Neural progenitor cell (in vitro differentiated cells): ENCODE data around the gene LRP2.

Experiments used
- EZH2phosphoT487 ChIP-seq: fragments of 200-600 bp; sonication (generic); IDR thresholded peaks from 2 replicates; pipeline ENCODE4 v1.6.1; 2017; ENCODE audit warnings: antibody characterized with exemption
- TF ChIP-seq, protein P1 (sequence below): fragments of 200-600 bp; sonication (generic); IDR thresholded peaks from 2 replicates; pipeline ENCODE4 v1.5.1; 2017; ENCODE audit warnings: antibody characterized with exemption, mild to moderate bottlenecking

DNA sequence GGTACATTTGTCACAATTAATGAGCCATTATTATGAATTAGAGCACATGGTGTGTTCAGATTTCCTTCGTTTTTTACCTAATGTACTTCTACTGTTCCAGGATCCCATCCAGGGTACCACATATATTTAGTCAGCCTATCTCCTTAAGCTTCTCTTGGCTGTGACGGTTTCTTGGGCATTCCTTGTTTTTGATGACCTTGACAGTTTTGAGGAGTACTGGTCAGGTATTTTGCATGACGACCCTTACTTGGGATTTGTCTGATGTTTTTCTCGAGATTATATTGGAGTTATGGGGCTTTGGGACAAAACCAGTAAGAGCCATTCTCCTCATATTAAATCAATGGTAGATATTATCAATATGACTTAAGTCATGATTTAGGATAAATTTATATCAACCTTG, 10.2 kb upstream of the LRP2 start:
- TF ChIP-seq, protein P1, sequence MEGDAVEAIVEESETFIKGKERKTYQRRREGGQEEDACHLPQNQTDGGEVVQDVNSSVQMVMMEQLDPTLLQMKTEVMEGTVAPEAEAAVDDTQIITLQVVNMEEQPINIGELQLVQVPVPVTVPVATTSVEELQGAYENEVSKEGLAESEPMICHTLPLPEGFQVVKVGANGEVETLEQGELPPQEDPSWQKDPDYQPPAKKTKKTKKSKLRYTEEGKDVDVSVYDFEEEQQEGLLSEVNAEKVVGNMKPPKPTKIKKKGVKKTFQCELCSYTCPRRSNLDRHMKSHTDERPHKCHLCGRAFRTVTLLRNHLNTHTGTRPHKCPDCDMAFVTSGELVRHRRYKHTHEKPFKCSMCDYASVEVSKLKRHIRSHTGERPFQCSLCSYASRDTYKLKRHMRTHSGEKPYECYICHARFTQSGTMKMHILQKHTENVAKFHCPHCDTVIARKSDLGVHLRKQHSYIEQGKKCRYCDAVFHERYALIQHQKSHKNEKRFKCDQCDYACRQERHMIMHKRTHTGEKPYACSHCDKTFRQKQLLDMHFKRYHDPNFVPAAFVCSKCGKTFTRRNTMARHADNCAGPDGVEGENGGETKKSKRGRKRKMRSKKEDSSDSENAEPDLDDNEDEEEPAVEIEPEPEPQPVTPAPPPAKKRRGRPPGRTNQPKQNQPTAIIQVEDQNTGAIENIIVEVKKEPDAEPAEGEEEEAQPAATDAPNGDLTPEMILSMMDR: no peak
- no peak for TF ChIP-seq EZH2phosphoT487
